ENCODE data around the gene CLASP2.

- TF ChIP-seq, protein P1, sequence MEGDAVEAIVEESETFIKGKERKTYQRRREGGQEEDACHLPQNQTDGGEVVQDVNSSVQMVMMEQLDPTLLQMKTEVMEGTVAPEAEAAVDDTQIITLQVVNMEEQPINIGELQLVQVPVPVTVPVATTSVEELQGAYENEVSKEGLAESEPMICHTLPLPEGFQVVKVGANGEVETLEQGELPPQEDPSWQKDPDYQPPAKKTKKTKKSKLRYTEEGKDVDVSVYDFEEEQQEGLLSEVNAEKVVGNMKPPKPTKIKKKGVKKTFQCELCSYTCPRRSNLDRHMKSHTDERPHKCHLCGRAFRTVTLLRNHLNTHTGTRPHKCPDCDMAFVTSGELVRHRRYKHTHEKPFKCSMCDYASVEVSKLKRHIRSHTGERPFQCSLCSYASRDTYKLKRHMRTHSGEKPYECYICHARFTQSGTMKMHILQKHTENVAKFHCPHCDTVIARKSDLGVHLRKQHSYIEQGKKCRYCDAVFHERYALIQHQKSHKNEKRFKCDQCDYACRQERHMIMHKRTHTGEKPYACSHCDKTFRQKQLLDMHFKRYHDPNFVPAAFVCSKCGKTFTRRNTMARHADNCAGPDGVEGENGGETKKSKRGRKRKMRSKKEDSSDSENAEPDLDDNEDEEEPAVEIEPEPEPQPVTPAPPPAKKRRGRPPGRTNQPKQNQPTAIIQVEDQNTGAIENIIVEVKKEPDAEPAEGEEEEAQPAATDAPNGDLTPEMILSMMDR (IDR thresholded peaks at IDR 0.05), result no peak
- no peak for TF ChIP-seq POLR2A (IDR thresholded peaks at IDR 0.05)
These were observed 23.1 kb downstream of the CLASP2 start for GRCh38 chr3:33694944-33695343.
